MM.1S (cell line): ENCODE measurements around the gene CISH.

Source experiments
- EZH2 ChIP-seq: fragments of 300-600 bp; sonication (generic); optimal IDR thresholded peaks from 2 replicates; pipeline ENCODE3; 2017; ENCODE audit warnings: low read depth, mild to moderate bottlenecking, antibody characterized with exemption, low read length, mixed read lengths
- EZH2phosphoT487 ChIP-seq: fragments of 300-600 bp; sonication (generic); IDR thresholded peaks from 2 replicates; pipeline ENCODE4 v1.6.1; 2018; ENCODE audit warnings: antibody characterized with exemption, low read length
- TF ChIP-seq, protein P1 (sequence below): fragments of 300-600 bp; sonication (generic); IDR thresholded peaks from 2 replicates; pipeline ENCODE4 v1.5.1; 2016; ENCODE audit warnings: antibody characterized with exemption, low read length, mixed read lengths

DNA sequence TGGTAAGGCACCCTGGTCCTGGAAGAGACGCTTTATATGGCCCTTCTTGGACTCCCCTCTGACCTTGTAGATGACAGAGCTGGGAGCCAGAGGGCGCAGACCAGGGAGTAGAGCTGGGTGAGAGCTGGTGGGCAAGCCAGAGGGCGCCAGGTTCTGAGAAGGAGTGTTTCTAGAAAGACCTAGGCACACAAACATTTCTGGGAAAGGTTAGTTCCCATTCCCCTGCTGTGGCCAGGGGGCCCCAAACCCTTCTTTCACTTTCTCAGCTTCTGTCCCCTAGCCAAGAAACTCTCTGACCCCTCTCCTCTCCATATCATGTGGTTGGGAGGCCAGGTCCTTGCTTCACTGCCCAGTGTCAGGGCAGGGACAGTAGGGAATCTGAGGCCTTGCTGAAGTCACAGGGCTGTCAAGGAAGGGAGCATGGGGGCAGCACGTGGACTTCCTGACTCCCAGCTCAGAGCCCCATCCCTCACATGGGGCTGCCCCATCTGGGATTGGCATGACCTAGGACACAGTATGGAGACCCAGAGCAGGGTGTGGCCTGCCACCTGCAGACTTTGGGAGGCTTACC, 38.7 kb downstream of the CISH start:
- TF ChIP-seq, protein P1, sequence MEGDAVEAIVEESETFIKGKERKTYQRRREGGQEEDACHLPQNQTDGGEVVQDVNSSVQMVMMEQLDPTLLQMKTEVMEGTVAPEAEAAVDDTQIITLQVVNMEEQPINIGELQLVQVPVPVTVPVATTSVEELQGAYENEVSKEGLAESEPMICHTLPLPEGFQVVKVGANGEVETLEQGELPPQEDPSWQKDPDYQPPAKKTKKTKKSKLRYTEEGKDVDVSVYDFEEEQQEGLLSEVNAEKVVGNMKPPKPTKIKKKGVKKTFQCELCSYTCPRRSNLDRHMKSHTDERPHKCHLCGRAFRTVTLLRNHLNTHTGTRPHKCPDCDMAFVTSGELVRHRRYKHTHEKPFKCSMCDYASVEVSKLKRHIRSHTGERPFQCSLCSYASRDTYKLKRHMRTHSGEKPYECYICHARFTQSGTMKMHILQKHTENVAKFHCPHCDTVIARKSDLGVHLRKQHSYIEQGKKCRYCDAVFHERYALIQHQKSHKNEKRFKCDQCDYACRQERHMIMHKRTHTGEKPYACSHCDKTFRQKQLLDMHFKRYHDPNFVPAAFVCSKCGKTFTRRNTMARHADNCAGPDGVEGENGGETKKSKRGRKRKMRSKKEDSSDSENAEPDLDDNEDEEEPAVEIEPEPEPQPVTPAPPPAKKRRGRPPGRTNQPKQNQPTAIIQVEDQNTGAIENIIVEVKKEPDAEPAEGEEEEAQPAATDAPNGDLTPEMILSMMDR, result no peak
- no peak for TF ChIP-seq EZH2phosphoT487
- TF ChIP-seq EZH2, result no peak
